Lower leg skin (tissue), 4 donors: ENCODE measurements around the gene CCDC187. TPM values are rescaled to one million over a fixed set of nuclear protein-coding genes. Genes with fewer than 3 reads are reported as not detected.

Experiments used
- DNase-seq, 2 donors: peaks; one replicate each; pipeline ENCODE4 v3.0.0-alpha.2; 2019; ENCODE audit warnings: low spot score in 2 of 2
- H3K4me3 ChIP-seq: fragments of 200-600 bp; sonication (generic); 2 replicates; pipeline ENCODE4 v1.5.1; 2017; ENCODE audit warnings: mild to moderate bottlenecking, low read depth; ENCODE audit not compliant: poor library complexity, severe bottlenecking
- POLR2A ChIP-seq, 2 donors: fragments of 450-650 bp; IDR thresholded peaks; one replicate each; pipeline ENCODE4 v1.6.1; 2016 to 2017; ENCODE audit warnings: antibody characterized with exemption in 2 of 2, mild to moderate bottlenecking in 1 of 2, moderate library complexity in 1 of 2
- WGBS, 2 donors: methylation state at CpG; one replicate each; pipeline ENCODE4 v1.1.5; 2018; 5-methylcytosine and 5-hydroxymethylcytosine counted together
- intact Hi-C: fragments of 100-400 bp; cut with DNase I; formaldehyde crosslinking; loops from one replicate; pipeline ENCODE4 v1.15.0; 2023; ENCODE audit warnings: low total_unique reads
- total RNA-seq, 4 donors: library from RNA; depleted of rRNA; stranded (reverse); fragments of >200 nt; gene quantifications; one replicate each; pipeline ENCODE4 v1.1.0, GENCODE V29; 2016
- TF ChIP-seq, protein P1 (sequence below), 3 donors: fragments of 450-650 bp; IDR thresholded peaks; one replicate each; pipeline ENCODE4 v1.5.1; 2016; ENCODE audit warnings: antibody characterized with exemption in 3 of 3, mild to moderate bottlenecking in 3 of 3, moderate library complexity in 2 of 3

CCDC187 gene
- total RNA-seq, 4 donors from 2014 or later, result 1.1 TPM; not detected in 3

GRCh38 chr9:136235171-136235570 is 68.7 kb downstream of the CCDC187 start:
- DNase-seq, result no peak
- 92% methylated on average over 17 of the region's 17 CpGs for WGBS, 2 donors
- TF ChIP-seq, protein P1, sequence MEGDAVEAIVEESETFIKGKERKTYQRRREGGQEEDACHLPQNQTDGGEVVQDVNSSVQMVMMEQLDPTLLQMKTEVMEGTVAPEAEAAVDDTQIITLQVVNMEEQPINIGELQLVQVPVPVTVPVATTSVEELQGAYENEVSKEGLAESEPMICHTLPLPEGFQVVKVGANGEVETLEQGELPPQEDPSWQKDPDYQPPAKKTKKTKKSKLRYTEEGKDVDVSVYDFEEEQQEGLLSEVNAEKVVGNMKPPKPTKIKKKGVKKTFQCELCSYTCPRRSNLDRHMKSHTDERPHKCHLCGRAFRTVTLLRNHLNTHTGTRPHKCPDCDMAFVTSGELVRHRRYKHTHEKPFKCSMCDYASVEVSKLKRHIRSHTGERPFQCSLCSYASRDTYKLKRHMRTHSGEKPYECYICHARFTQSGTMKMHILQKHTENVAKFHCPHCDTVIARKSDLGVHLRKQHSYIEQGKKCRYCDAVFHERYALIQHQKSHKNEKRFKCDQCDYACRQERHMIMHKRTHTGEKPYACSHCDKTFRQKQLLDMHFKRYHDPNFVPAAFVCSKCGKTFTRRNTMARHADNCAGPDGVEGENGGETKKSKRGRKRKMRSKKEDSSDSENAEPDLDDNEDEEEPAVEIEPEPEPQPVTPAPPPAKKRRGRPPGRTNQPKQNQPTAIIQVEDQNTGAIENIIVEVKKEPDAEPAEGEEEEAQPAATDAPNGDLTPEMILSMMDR (IDR thresholded peaks at IDR 0.05), result no peak
- TF ChIP-seq POLR2A (IDR thresholded peaks at IDR 0.05), result no peak
- intact Hi-C loops, result no loop called here
- no peak overlapping the region for H3K4me3 ChIP-seq

GRCh38 chr9:136234597-136234996 is 69.3 kb downstream of the CCDC187 start:
- H3K4me3 ChIP-seq, result no peak overlapping the region
- WGBS, 2 donors, result 93 to 98% methylated on average over 21 of the region's 21 CpGs
- DNase-seq, result no peak
- TF ChIP-seq, protein P1 (IDR thresholded peaks at IDR 0.05), result no peak
- TF ChIP-seq POLR2A (IDR thresholded peaks at IDR 0.05), result no peak
- intact Hi-C loops, result no loop called here

DNA sequence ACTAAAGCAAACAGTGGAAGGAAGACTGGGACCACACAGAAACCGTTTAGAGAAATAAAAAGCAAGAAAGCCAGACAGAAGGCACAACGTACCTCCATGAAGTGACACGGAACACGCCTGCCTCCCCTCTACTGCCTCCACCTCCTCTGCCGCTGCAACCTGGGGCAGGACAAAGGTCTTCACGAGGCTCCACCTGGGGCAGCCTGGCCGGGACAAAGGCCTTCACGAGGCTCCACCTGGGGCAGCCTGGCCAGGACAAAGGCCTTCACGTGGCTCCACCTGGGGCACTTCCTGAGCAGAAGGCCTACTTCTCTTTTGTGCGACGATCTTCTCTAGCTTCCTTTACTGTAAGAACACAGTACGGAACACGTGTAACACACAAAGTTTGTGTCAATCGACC is 70.0 kb downstream of the CCDC187 start:
- WGBS, 2 donors, result 86 to 92% methylated on average over 14 of the region's 14 CpGs

DNA sequence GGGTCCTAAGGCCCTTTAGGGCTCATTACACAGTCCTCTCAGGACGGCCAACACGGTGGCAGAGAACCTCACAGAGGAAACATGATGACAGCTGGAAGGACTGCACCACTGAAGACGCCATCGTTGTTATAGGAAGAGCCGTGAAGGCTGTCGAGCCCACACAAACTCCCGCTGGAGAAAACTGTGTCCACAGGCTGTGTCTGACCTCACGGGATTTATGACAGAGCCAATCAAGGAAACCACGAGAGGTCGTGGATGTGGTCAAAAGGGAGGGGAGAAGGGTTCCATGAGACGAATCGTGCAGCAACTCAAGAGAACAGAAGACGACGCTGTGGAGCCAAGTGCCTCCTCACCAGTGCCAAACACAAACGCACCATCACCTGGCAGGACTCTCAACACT is 70.5 kb downstream of the CCDC187 start:
- no peak for DNase-seq
- H3K4me3 ChIP-seq, result no peak overlapping the region
- intact Hi-C loops, result no loop called here
- 80 to 84% methylated on average over 15 of the region's 15 CpGs for WGBS, 2 donors
- no peak for TF ChIP-seq POLR2A (IDR thresholded peaks at IDR 0.05)
- TF ChIP-seq, protein P1 (IDR thresholded peaks at IDR 0.05), result no peak

More for the DNA sequence above, 70.0 kb downstream of the CCDC187 start:
- DNase-seq, result no peak
- intact Hi-C loops, result no loop called here
- no peak for TF ChIP-seq POLR2A (IDR thresholded peaks at IDR 0.05)
- TF ChIP-seq, protein P1 (IDR thresholded peaks at IDR 0.05), result no peak
- no peak overlapping the region for H3K4me3 ChIP-seq

DNA sequence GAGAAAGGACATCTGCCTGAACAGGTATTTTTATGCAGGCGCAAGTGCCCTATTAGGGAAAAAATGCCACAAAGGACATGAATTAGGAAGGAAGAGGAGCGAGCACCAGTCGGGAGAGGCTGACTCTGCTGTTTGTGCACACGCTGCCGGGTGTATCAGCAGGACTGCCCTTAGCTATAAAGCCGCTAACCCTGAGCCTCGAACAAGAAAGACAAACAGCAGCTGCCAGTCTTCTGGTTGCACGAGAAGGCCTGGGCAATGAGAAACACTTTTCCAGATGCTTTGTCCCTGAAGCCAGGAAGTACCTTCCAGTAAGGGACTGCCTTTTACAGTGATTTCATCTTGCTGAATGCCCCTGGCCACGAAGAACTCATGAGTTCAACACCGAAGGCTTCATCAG is 70.9 kb downstream of the CCDC187 start:
- intact Hi-C loops, result no loop called here
- WGBS, 2 donors, result 54 to 68% methylated on average over 10 of the region's 10 CpGs

More for the DNA sequence above, 70.9 kb downstream of the CCDC187 start:
- TF ChIP-seq POLR2A (IDR thresholded peaks at IDR 0.05), result no peak
- TF ChIP-seq, protein P1 (IDR thresholded peaks at IDR 0.05), result no peak
- DNase-seq, result no peak
- no peak overlapping the region for H3K4me3 ChIP-seq
